ENCODE data around the gene HP.

DNA sequence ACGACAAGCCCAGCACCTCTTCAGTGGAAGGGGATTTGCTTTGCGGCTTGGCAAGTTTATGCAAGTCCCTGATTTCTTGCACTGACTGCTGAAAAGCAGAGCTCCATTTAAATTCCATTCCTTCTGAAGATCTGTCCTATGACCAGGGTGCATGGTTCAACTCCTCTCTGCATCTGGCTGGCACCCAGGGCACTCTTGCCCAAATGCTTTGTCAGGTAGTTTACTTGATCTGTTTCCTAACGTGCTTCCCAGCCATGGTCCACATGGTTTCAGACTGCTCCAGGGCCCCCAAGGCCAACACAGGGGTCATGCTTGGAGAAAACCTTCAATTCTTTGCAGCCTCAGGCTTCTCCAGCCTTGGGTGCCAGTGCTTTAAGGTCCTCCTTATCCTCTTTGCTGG is 11.2 kb upstream of the HP start:
- TF ChIP-seq, protein P1, sequence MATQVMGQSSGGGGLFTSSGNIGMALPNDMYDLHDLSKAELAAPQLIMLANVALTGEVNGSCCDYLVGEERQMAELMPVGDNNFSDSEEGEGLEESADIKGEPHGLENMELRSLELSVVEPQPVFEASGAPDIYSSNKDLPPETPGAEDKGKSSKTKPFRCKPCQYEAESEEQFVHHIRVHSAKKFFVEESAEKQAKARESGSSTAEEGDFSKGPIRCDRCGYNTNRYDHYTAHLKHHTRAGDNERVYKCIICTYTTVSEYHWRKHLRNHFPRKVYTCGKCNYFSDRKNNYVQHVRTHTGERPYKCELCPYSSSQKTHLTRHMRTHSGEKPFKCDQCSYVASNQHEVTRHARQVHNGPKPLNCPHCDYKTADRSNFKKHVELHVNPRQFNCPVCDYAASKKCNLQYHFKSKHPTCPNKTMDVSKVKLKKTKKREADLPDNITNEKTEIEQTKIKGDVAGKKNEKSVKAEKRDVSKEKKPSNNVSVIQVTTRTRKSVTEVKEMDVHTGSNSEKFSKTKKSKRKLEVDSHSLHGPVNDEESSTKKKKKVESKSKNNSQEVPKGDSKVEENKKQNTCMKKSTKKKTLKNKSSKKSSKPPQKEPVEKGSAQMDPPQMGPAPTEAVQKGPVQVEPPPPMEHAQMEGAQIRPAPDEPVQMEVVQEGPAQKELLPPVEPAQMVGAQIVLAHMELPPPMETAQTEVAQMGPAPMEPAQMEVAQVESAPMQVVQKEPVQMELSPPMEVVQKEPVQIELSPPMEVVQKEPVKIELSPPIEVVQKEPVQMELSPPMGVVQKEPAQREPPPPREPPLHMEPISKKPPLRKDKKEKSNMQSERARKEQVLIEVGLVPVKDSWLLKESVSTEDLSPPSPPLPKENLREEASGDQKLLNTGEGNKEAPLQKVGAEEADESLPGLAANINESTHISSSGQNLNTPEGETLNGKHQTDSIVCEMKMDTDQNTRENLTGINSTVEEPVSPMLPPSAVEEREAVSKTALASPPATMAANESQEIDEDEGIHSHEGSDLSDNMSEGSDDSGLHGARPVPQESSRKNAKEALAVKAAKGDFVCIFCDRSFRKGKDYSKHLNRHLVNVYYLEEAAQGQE (IDR thresholded peaks at IDR 0.05; ENCODE audit: insufficient replicate concordance, low read depth): no peak
- TF ChIP-seq, protein P2, sequence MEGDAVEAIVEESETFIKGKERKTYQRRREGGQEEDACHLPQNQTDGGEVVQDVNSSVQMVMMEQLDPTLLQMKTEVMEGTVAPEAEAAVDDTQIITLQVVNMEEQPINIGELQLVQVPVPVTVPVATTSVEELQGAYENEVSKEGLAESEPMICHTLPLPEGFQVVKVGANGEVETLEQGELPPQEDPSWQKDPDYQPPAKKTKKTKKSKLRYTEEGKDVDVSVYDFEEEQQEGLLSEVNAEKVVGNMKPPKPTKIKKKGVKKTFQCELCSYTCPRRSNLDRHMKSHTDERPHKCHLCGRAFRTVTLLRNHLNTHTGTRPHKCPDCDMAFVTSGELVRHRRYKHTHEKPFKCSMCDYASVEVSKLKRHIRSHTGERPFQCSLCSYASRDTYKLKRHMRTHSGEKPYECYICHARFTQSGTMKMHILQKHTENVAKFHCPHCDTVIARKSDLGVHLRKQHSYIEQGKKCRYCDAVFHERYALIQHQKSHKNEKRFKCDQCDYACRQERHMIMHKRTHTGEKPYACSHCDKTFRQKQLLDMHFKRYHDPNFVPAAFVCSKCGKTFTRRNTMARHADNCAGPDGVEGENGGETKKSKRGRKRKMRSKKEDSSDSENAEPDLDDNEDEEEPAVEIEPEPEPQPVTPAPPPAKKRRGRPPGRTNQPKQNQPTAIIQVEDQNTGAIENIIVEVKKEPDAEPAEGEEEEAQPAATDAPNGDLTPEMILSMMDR (IDR thresholded peaks at IDR 0.05; ENCODE audit: insufficient read depth, low read length): no peak

All from HL-60 (cell line).